Esophagus muscularis mucosa (tissue), 4 donors: ENCODE data around the gene COMMD1.

Experiments used
- EP300 ChIP-seq: sonication (generic); formaldehyde crosslinking; IDR thresholded peaks from one replicate; pipeline ENCODE4 v1.6.1; 2017; ENCODE audit warnings: antibody characterized with exemption
- POLR2A ChIP-seq: fragments of 450-650 bp; IDR thresholded peaks from one replicate; pipeline ENCODE4 v1.6.1; 2017; ENCODE audit warnings: antibody characterized with exemption, moderate library complexity, mild to moderate bottlenecking, low read depth
- POLR2AphosphoS5 ChIP-seq, 2 donors: sonication (generic); formaldehyde crosslinking; IDR thresholded peaks; one replicate each; pipeline ENCODE4 v1.6.1; 2017; ENCODE audit warnings: antibody characterized with exemption in 2 of 2
- TF ChIP-seq, protein P1 (sequence below), 3 experiments: fragments of 200-600 bp in 2 of 3; fragments of 450-650 bp in 1 of 3; sonication (generic) in 2 of 3; IDR thresholded peaks; one replicate each; pipeline ENCODE4 v1.5.1; 2017 to 2019; ENCODE audit warnings: antibody characterized with exemption in 3 of 3, mild to moderate bottlenecking in 2 of 3, moderate library complexity in 1 of 3

DNA sequence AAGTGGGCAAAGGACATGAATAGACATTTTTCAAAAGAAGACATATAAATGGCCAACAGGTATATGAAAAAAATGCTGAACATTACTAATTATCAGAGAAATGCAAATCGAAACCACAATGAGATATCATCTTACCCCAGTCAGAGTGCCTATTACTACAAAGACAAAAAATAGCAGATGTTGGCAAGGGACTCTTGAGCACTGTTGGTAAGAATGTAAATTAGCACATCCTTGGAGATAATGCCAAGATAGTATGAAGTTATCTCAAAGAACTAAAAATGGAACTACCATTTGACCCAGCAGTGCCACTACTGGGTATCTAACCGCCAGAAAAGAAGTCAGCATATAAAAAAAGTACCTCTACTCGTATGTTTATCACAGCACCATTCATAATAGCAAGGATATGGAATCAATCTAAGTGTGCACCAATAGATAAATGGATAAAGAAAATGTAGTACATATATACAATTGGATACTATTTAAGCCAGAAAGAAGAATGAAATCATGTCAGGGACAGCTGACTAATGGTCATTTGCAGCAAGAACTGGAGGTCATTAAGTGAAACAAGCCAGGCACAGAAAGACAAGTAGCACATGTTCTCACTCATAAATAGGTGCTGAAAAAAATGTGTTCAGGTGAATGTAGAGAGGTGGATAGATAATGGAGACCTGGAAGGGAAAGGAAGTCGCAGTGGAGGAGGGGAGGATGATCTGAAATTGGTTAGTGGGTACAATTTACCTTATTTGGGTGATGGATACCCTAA lies 148.7 kb downstream of the COMMD1 start:
- TF ChIP-seq, protein P1, sequence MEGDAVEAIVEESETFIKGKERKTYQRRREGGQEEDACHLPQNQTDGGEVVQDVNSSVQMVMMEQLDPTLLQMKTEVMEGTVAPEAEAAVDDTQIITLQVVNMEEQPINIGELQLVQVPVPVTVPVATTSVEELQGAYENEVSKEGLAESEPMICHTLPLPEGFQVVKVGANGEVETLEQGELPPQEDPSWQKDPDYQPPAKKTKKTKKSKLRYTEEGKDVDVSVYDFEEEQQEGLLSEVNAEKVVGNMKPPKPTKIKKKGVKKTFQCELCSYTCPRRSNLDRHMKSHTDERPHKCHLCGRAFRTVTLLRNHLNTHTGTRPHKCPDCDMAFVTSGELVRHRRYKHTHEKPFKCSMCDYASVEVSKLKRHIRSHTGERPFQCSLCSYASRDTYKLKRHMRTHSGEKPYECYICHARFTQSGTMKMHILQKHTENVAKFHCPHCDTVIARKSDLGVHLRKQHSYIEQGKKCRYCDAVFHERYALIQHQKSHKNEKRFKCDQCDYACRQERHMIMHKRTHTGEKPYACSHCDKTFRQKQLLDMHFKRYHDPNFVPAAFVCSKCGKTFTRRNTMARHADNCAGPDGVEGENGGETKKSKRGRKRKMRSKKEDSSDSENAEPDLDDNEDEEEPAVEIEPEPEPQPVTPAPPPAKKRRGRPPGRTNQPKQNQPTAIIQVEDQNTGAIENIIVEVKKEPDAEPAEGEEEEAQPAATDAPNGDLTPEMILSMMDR (IDR thresholded peaks at IDR 0.05), result no peak
- TF ChIP-seq POLR2AphosphoS5 (IDR thresholded peaks at IDR 0.05) (no peak), POLR2A (no peak), EP300 (no peak)
